Omental fat pad (tissue), 4 donors: Measurements from ENCODE around the gene MRPL2. TPM values are rescaled to one million over a fixed set of nuclear protein-coding genes. Genes with fewer than 3 reads are reported as not detected.

Experiments used
- total RNA-seq, 4 donors: library from RNA; depleted of rRNA; stranded (reverse); fragments of >200 nt; gene quantifications; one replicate each; pipeline ENCODE4 v1.1.0, GENCODE V29; 2016

Gene MRPL2
- total RNA-seq, 4 donors from 2014 or later = 10.7 to 32.2 (median 19.3) TPM

Other genes starting within 250 kb of the MRPL2 start
- gene RPL7L1, start 179.8 kb downstream of the MRPL2 start, total RNA-seq = 100 to 1,000 TPM in 2 of 4 donors, 10 to 100 TPM in 2; 93.0 to 138 (median 105) TPM
- under 1 TPM in 1 of 4 donors, not detected in 3; 0.72 TPM for gene PTCRA, start 143.4 kb downstream of the MRPL2 start, total RNA-seq
- 10 to 100 TPM; 28.4 to 43.7 (median 32.6) TPM for gene CNPY3, start 130.0 kb downstream of the MRPL2 start, total RNA-seq
- gene GNMT, start 98.7 kb downstream of the MRPL2 start, total RNA-seq = 1 to 10 TPM in 2 of 4 donors, under 1 TPM in 1, not detected in 1; 0.84 to 1.1 (median 1.0) TPM
- gene PEX6, start 80.3 kb downstream of the MRPL2 start, total RNA-seq = 10 to 100 TPM in 3 of 4 donors, 1 to 10 TPM in 1; 5.0 to 22.1 (median 12.8) TPM
- 10 to 100 TPM; 18.0 to 41.5 (median 37.4) TPM for gene PPP2R5D, start 74.9 kb downstream of the MRPL2 start, total RNA-seq
- 10 to 100 TPM; 39.6 to 67.8 (median 45.5) TPM for gene MEA1, start 45.5 kb downstream of the MRPL2 start, total RNA-seq
- gene KLHDC3, start 45.2 kb downstream of the MRPL2 start, total RNA-seq = 100 to 1,000 TPM in 1 of 4 donors, 10 to 100 TPM in 3; 58.0 to 106 (median 95.0) TPM
- gene RRP36, start 37.8 kb downstream of the MRPL2 start, total RNA-seq = 10 to 100 TPM; 44.1 to 54.2 (median 48.7) TPM
- gene CUL7, start 5.6 kb downstream of the MRPL2 start, total RNA-seq = 10 to 100 TPM; 10.1 to 17.3 (median 14.3) TPM
- gene KLC4, start 197 bp upstream of the MRPL2 start, total RNA-seq = 10 to 100 TPM; 15.2 to 21.1 (median 16.5) TPM
- gene PTK7, start 16.9 kb upstream of the MRPL2 start, total RNA-seq = 10 to 100 TPM; 11.5 to 38.9 (median 13.8) TPM
- 10 to 100 TPM; 21.5 to 37.8 (median 24.4) TPM for gene SRF, start 111.8 kb upstream of the MRPL2 start, total RNA-seq
- 10 to 100 TPM; 24.6 to 41.6 (median 28.7) TPM for gene CUL9, start 122.8 kb upstream of the MRPL2 start, total RNA-seq
- 10 to 100 TPM; 57.0 to 88.1 (median 74.7) TPM for gene DNPH1, start 170.0 kb upstream of the MRPL2 start, total RNA-seq
- gene TTBK1, start 184.0 kb upstream of the MRPL2 start, total RNA-seq = not detected
- gene SLC22A7, start 238.8 kb upstream of the MRPL2 start, total RNA-seq = not detected
- 1 to 10 TPM in 1 of 4 donors, under 1 TPM in 2, not detected in 1; 0.84 to 7.9 (median 0.94) TPM for gene CRIP3, start 249.4 kb upstream of the MRPL2 start, total RNA-seq